BE2C (cell line): ENCODE data around the gene HECW1.

Source experiments
- DNase-seq: peaks from one replicate; pipeline ENCODE4 v3.0.0-alpha.2; 2020
- H3K27me3 ChIP-seq: fragments of 250-450 bp; sonication (Bioruptor Pico); 2 replicates; pipeline ENCODE4 v1.5.1; 2020; ENCODE audit warnings: mild to moderate bottlenecking
- H3K36me3 ChIP-seq: fragments of 250-450 bp; sonication (Bioruptor Pico); 2 replicates; pipeline ENCODE4 v1.5.1; 2020; ENCODE audit warnings: mild to moderate bottlenecking
- H3K4me1 ChIP-seq: fragments of 250-450 bp; sonication (Bioruptor Pico); 2 replicates; pipeline ENCODE4 v1.5.1; 2020
- H3K4me3 ChIP-seq: 2 replicates; pipeline ENCODE4 v1.5.1; 2011; ENCODE audit warnings: low read depth, low read length
- H3K9me3 ChIP-seq: fragments of 250-450 bp; sonication (Bioruptor Pico); 2 replicates; pipeline ENCODE4 v1.5.1; 2020
- TF ChIP-seq, protein P1 (sequence below): IDR thresholded peaks from 2 replicates; pipeline ENCODE4 v1.5.1; 2012; ENCODE audit warnings: mild to moderate bottlenecking, low read depth, low read length

HECW1 gene

DNA sequence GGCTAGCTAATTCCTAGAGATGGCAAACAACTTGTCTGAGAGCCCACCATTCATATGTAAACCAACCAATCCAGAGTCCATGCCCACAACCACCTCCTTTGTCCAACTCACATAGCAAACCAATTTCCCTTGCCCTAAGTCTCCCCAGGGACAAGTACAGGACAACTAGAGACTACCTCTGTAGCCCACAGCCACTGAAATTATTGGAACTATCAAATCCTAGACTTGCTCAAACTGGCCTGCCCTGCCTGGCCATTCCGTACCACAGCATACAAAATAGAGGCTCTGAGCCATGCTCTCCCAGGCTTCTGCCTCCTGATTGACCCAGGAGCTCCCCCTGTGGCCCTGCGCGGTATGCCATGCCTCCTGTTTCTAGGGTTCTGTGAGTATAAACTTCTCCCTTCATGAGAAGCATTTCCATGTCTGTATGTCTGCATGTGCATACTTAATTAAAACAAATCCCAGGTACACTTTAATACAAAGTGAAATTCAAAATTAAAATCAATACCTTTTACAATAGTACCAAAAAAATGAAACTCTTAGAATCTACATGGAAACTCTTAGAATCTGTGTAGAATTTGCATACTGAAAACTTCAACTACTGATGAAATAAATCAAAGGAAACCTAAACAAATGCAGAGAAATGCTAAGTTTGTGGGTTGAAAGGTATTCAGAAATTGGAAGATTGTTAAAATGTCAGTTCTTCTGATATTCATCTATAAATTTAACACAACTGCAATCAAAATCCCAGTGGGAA is 4.0 kb upstream of the HECW1 start:
- H3K9me3 ChIP-seq, result no peaks in the 10 kb centered on the region

DNA sequence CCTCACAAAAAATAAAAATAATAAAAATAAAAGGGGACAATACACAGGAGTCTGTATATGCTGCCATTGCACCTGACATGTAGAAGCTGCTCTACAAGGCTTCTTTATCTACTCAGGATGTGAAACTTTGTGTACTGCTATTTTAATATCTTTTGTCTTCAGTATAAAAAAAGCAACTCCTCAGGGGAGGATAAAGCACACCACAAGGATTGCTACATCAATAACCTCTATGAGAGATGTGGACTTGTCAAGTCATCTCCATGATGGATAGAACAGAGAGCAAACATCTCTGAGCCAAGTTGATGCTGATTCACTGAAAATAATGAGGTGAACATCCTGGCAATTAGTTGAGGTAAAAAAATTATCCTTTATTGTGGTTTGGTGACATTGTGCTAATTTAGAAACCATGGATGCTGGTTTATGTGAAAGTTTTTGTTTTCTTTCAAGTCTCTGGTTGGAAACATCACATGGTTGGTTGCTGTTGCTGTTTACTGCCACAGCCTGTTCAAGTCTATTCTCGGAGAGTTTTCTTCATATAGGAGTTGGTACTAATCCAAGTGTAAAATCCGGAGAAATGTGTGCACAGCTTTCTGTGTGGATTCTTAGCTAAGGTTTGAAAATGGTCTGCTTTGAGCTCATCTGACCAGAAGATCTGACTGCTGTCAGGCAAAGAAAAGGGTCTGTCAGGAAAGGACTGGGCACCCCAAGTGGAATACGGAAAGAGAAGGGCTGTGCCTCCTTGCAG is 1.5 kb upstream of the HECW1 start:
- peaks cover 59% of the 10 kb centered on the region for H3K27me3 ChIP-seq
- TF ChIP-seq, protein P1, sequence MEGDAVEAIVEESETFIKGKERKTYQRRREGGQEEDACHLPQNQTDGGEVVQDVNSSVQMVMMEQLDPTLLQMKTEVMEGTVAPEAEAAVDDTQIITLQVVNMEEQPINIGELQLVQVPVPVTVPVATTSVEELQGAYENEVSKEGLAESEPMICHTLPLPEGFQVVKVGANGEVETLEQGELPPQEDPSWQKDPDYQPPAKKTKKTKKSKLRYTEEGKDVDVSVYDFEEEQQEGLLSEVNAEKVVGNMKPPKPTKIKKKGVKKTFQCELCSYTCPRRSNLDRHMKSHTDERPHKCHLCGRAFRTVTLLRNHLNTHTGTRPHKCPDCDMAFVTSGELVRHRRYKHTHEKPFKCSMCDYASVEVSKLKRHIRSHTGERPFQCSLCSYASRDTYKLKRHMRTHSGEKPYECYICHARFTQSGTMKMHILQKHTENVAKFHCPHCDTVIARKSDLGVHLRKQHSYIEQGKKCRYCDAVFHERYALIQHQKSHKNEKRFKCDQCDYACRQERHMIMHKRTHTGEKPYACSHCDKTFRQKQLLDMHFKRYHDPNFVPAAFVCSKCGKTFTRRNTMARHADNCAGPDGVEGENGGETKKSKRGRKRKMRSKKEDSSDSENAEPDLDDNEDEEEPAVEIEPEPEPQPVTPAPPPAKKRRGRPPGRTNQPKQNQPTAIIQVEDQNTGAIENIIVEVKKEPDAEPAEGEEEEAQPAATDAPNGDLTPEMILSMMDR, result no peak
- no peak overlapping the region for H3K4me3 ChIP-seq
- DNase-seq, result no peak
- H3K9me3 ChIP-seq, result no peaks in the 10 kb centered on the region
- no peaks in the 10 kb centered on the region for H3K36me3 ChIP-seq
- no peaks in the 10 kb centered on the region for H3K4me1 ChIP-seq

More for the DNA sequence above, 4.0 kb upstream of the HECW1 start:
- H3K27me3 ChIP-seq, result peaks cover 36% of the 10 kb centered on the region
- TF ChIP-seq, protein P1, result peak; percentile 87
- H3K36me3 ChIP-seq, result no peaks in the 10 kb centered on the region
- DNase-seq, result peak; percentile 67
- H3K4me1 ChIP-seq, result no peaks in the 10 kb centered on the region
- H3K4me3 ChIP-seq, result no peak overlapping the region

DNA sequence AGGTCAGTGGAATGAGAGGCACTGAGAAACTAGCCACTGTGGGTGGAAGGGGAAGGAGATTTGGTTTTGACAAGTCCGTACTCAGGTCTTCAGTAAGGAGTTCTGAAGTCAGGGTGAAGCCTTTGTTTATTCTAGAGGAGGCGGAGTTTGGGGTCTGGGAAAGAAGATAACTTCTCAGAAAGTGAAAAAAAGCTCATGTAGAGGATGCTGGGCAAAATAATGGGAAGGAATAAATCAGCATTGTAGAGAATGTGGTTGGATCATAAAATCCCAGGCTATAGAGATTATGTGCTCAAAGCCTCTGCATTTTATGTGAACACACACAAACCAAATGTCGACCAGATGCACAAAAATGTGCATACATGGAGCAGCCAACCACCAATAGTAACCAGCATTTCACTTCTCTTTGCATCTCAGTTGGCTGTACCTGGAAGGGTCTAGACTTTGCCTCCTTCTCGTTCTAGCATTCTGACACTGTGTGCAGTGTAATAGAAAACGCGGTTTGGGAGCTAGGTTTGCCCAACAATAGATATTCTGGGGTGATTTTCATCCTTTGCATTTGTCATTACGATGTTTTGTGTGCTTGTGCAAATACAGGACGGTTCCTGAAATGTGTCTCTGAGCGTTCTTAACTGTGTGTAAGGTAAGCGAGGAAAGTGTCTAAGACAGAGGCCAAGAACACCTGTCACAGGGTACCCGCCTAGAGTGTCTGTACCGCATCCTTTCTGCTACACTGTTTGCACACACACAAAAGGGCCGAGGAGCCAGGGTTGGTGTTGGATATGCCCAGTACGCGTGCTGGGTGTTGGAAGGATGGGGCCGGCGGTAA is 603 bp upstream of the HECW1 start:
- H3K36me3 ChIP-seq, result no peaks in the 10 kb centered on the region
- DNase-seq, result no peak
- no peaks in the 10 kb centered on the region for H3K9me3 ChIP-seq
- H3K4me3 ChIP-seq, result no peak overlapping the region
- TF ChIP-seq, protein P1, result no peak
- H3K27me3 ChIP-seq, result peaks cover 67% of the 10 kb centered on the region
- H3K4me1 ChIP-seq, result no peaks in the 10 kb centered on the region

DNA sequence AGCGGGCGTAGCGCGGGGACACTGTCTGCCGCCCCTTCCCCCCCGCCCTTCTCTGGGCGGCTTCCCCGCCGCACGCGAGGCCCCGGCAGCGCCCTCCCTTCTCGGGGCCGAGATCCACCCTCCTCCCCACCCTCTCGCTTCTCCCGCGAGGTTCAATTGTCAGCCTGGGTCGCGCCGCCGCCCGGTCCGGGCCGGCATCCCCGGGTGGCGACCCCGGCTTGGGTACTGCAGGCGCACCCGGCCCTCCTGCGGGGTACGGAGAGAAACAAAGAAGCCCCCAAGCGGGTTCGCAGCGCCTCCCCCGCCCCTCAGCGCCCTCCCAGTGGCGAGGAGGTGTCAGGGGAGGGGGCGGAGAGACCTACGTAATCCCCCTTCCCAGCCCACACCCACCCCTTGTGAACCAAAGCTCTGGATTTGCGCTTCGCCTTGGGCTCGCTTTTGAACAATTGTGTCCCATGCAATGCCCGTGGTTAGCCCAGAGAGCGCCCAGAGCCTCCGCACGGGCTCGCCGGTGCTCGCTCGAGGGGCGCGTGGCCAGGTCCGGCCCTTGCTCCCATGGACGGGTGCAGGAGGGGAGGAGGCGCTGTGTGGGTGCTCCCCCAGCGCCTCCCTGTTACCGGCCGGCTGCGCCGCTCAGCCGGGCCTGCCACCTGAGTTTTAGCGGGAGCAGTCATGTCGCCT is 634 bp downstream of the HECW1 start:
- Histone ChIP-seq H3K4me3 (no peak overlapping the region), H3K9me3 (no peaks in the 10 kb centered on the region), H3K4me1 (no peaks in the 10 kb centered on the region), H3K27me3 (peaks cover 73% of the 10 kb centered on the region), H3K36me3 (no peaks in the 10 kb centered on the region)
- DNase-seq, result no peak
- TF ChIP-seq, protein P1, result no peak

DNA sequence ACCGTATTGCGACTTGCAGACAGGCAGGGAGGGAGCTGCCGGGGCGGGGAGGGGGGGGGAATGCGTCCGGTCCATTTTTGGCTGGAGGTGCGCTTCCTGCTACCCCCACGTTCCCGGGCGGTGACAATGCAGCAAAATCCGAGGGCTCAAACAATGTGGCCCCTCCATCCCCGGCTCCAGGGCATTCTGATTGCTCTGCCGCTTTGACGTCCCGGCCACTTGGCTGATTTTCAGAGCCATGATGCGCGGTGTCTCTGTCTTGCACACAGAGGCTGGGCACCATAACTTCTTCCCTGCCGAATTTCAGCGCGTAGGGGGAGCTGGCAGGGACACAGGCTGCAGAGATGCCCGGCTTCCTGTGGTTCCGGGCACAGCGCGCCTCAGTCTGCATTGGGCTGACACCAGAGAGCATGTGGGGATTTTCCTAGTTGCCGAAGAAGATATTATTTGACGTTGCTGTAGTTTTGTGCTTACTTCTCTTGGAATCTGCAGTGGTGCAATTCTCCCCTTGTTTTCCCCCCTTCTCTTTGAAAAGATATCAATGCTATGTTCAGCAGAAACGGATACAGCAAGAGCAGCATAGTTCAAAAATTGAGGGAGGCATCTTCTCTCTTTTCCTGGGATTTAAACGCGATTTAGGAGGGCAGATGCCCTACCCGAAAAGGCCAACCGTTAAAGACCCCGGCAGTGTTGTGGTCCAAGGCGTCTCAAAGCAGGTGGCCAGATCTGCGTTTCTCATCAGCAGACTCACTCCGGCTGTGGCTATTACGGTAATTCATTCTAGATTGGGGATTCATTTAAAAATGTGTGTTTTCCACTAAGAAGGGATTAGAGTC is 1.4 kb downstream of the HECW1 start:
- Histone ChIP-seq H3K4me3 (no peak overlapping the region), H3K36me3 (no peaks in the 10 kb centered on the region), H3K9me3 (no peaks in the 10 kb centered on the region), H3K4me1 (no peaks in the 10 kb centered on the region), H3K27me3 (peaks cover 75% of the 10 kb centered on the region)
- TF ChIP-seq, protein P1, result no peak
- no peak for DNase-seq
